HG03521 (cell line): Measurements from ENCODE around the gene MS4A12.
A peak's percentile ranks its signal among the peaks of the same experiment; 100 is the strongest.
"Not testable (repeated sequence)": the region's sequence is repeated elsewhere in the genome, so short reads cannot be mapped to it uniquely, and the experiment has no call there.

Experiments
- ATAC-seq: cut with Tn5 transposase; IDR thresholded peaks from one replicate; pipeline ENCODE4 v1.9.1; 2021; ENCODE audit warnings: mild to moderate bottlenecking, moderate library complexity; ENCODE audit not compliant: unreplicated experiment

Gene MS4A12, protein sequence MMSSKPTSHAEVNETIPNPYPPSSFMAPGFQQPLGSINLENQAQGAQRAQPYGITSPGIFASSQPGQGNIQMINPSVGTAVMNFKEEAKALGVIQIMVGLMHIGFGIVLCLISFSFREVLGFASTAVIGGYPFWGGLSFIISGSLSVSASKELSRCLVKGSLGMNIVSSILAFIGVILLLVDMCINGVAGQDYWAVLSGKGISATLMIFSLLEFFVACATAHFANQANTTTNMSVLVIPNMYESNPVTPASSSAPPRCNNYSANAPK

DNA sequence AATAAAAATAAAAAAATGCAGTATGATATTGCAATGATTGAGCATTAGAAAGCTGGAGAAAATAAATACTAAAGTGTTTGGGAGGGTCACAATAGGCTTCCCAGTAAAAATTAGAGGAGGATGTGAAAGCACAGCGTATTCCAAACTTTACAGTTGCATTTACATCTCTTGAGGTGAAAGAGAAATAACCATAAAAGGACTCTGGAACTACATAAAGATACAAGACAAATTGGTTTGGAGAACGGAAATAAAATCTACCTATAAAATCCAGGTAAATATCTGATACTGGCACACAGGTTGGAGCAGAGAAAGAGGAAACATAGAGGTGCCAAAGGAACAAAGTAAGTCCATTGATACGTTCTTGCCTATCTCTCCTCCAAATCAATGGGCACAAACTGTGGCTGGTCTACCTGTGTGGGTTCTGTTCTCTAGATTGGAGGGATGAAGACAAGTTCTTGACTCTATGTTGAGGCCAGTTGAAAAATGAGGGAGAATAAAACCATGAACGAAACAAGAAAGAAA is at the start of gene MS4A12:
Gene MS4A12 (plus strand): TSS at position 291 of the 522 bp plus-strand sequence. CDS start 4,541 bp downstream, outside the sequence.
- no peak for ATAC-seq

DNA sequence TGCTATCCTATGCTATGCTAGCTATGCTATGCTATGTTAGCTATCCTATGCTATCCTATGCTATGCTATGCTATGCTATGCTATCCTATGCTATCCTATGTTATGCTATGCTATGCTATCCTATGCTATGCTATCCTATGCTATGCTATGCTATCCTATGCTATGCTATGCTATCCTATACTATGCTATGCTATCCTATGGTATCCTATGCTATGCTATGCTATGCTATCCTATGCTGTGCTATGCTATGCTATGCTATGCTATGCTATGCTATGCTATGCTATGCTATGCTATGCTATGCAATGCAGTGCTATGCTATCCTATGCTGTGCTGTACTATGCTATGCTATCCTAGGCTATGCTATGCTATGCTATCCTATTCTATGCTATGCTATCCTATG is 45.5 kb upstream of the MS4A12 start:
- ATAC-seq: no peak

DNA sequence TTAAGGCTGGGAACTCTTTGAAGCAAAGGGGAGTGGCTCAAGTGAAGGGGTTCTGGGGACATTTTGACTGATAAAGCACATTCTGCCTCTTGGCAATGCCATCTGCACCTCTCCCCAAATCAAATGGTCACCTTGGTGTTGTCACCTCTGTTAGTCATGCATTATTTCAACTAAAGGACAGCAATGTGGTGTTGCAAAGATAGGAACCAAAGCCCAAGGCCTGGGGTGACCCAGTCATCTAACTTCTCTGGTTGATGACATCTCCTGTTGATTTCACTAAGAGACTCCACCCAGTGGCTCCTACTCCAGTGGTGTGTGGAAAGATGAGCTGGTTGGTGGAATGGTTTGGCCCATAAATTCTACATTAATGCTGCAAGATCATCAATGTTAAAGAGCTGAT is 44.7 kb upstream of the MS4A12 start:
- ATAC-seq: no peak

DNA sequence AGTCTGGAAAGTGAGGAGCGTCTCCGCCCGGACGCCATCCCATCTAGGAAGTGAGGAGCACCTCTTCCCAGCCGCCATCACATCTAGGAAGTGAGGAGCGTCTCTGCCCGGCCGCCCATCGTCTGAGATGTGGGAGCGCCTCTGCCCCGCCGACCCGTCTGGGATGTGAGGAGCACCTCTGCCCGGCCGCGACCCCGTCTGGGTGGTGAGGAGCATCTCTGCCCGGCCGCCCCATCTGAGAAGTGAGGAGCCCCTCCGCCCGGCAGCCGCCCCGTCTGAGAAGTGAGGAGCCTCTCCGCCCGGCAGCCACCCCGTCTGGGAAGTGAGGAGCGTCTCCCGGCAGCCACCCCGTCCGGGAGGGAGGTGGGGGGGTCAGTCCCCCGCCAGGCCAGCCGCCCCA is 41.4 kb upstream of the MS4A12 start:
- ATAC-seq: not testable (repeated sequence)

DNA sequence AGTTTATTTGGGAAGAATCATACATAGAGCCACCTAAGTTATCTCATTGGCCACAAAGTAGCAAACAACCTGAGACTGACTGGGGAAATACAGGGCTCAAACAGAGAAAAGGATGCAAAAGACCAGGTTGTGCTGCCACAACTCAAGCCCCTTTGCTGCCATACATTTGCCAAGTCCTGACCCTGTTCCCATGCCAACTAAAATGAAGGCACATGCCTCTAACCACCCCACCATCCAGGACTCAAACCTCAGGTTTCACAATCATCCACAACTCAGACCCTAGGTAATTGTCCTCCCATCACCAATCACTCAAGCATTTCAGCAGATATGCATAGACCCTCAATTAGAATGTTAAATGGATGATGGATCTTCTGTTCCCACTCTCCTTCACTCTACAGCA is 38.4 kb upstream of the MS4A12 start:
- ATAC-seq: no peak

DNA sequence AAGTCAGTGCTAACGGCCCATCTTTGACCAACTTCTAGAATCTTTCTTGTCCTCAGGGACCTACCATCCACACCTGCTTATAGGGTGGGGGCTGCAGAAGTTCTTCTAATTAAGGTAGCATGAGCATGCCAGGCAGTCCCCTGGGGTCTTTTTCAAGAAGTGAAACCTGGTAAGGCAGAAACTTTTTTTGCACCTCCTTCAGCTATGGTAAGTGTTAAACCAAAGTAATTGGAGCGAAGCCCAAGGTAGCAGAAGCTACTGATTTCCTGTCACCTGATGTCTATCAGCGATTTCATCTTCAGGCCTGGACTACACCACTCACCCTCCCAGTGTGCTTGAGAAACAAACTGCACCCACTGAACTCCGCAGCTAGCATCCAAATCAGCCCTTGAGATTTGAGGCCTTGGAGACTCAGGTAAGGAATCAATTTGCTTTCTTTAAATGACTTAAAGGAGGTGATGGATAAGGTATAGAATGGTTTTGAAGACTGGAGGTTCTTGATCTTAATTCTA is 37.0 kb upstream of the MS4A12 start, which contains the start of gene MS4A1:
Gene MS4A1 (plus strand): TSS at position 317 of the 512 bp plus-strand sequence. CDS start 6,528 bp downstream, outside the sequence.
- ATAC-seq: peak; percentile 89

DNA sequence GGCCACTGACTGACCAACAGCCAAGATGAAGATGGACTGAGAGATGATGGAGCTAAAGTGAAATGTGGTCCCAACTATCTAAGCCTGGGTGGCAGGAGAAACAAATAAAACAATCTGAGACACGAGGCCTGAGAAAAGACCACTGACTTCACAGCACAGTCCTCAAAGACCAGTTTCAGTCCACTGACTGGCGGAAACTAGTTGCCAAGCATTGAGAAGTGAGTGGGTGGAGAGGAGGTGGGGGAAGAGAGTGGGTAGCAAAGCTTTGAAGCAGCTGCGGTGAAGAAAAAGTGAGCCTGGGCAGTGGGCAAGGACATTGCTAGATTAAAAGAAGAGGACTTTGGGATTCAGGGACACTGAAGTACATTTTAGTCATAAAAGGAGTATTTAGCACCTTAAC is 35.0 kb upstream of the MS4A12 start:
- ATAC-seq: no peak

DNA sequence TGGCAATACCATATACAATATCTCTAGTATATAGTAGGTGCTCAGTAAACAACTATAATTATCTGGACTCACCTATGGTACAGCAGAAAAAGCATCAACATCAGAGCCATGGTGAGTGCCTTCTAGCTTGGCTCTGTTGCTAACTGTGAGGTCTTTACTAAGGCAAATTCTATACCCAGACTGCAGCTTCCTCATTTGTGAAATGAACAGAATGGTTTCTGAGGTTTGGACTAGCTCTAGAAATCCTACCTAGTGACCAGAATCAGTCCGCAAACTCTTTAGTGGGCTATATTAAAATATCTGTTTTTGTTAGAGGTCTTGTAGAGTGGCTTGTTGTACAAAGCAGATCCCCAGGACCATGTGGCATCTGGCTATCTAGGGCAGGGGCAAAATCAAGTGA is 33.2 kb upstream of the MS4A12 start:
- ATAC-seq: peak; percentile 20

DNA sequence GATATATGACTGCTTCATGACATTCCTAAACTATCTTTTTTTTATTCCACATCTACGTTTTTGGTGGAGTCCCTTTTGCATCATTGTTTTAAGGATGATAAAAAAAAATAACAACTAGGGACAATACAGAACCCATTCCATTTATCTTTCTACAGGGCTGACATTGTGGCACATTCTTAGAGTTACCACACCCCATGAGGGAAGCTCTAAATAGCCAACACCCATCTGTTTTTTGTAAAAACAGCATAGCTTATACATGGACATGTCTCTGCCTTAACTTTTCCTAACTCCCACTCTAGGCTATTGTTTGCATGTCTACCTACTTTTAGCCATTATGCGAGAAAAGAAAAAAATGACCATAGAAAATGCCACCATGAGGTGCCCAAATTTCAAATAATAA is 23.7 kb upstream of the MS4A12 start:
- no peak for ATAC-seq

DNA sequence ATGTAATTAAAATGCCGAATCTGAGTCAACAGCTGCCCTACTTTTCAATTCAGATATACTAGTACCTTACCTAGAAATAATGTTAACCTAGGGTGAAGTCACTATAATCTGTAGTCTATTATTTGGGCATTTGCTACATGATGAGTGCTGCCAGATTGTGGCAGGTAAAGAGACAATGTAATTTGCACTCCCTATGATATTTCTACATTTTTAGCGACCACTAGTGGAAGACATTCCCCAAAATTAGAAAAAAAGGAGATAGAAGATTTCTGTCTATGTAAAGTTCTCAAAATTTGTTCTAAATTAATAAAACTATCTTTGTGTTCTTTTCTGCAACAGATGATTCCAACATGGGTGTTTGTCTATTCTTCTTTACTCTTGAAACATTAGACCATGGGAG is 22.9 kb upstream of the MS4A12 start:
- ATAC-seq: no peak

DNA sequence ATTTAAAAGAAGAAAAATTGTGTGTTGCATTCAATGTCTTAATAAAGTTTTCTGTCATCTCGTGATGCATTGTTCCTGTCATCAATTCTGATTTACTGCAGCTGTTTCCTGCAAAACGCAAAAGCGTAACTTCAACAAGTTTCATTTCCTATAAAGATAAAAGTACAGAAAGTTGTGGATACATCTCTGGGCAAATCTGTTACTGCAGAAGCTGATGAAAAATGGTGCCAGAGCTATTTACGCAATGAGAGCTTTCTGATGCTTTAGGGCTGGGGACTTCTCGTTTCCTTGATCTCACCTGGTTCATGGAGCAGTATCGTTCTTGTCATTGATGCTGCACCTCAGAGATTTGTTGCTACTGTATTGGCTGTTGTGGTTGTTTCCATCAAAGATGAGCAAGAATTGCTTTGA is 15.5 kb upstream of the MS4A12 start:
- ATAC-seq: no peak

DNA sequence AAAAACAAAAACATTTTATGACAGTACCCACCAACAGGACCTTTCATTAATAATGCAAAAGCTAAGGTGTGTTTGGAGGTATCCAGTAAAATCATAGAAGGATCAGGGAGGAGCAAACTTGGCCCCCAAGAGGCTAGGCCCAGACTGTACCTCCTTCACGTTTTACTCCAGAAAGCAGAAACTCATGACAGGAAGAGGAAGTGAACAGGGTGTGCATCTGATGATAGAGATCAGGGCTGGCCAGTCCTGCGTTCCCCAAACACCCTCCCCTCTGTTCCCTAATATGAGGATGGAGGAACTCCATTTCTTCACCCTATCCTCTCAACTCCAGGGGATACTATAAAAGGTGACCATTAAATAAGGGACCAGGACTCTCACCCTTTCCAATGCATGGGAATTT is 10.2 kb upstream of the MS4A12 start:
- no peak for ATAC-seq

DNA sequence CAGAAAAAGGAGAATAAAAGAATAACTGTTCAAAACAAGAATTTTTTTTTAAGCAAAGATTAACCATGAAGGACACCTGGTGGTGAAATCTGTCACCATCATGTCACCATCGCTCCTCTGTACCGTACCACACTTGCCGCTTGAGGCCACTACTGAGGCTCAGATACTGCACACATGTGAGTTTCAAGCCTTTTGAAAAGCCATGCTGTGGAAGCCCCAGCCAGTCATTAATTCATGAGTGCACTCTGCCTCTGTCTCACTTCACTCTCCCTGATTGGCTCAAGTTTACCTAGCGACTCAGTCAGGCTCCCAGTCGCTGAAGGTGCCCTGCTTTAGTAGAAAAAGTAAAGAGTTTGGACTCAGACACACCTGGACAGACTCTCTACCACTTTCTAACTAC is 6.6 kb upstream of the MS4A12 start:
- peak; percentile 97 for ATAC-seq

DNA sequence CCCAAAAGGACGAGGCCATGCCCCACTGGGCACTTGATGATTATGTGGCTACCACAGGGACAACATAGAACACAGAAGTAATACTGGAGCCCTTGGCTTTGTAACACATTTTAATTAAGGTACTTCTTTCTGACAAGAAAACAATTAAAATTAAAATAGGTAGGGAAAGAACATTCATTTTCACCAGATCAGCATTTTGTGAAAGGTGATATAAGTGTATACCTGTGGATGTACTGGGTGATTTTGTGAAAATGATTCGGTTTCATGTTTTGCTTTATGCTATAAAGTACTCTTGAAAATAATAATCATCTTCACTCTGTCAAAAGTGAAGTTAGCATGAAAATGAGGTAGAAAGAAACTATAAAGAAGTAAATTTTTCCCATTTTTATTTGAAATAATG is 876 bp downstream of the MS4A12 start:
- no peak for ATAC-seq

DNA sequence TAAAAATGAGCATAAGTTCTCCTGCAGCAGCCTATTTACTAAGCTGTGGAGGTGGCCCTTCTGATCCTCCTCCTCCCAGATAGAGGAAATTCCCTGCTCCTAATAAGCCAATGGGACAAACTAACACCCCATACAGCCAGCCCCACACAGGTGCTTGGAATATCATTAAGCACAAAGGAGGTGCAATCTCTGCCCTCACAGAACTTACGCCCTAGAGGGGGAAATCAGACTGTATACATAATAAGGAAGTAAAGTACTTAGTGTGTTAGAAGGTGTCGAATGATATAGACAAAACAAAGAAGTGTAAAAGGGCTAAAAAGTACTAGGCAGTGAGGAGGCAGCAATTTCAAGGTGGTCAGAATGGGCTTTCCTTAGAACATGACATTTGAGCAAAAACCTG is 5.8 kb downstream of the MS4A12 start:
- ATAC-seq: no peak

DNA sequence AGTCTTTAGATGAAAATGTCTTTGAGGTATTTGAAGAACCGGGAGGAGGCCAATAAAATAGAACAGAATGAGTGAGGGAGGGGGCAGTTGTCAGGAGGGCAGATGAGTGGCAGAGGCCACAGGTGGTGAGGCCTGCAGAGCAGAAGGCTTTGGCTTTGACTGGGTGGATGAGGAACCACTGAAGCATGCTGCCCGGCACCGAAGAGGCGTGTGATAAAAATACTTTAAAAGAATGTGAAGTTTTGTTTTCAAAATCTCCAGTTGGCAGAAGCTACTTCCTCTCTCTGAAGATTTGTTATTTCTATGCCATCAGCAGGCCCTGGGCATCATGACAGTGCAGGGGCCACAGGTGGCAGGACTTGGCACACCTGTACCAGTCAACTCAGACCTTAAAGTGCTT is 6.3 kb downstream of the MS4A12 start:
- peak; percentile 57 for ATAC-seq

DNA sequence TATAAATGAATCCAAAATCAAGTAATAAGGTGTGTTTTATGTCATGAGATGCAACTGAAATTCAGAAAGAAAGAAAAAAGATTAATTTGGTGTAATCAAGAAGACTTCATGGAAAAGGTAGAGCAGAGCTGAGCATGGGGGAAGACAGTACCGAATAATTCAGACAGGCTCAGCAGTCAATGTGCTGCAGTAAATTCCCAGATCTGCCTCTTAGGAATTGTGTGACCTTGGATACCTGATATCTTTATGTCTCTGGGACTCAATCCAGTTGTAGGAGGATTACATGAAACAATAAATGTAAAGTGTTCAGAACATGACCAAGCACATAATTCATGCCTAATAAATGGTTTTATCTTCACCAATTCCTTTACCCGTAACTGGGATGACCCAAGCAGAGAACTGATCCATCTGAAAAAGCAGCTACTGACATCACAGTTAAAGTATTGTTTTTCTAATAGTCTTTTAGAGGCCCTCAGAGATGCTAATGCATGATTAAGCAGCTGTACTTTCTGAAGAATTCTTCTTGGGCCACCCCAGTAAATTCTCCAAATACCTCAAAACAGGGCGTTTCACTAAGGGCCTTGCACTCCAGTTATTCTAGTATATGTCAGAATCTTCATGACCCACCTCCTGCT is 7.8 kb downstream of the MS4A12 start:
- ATAC-seq: no peak

DNA sequence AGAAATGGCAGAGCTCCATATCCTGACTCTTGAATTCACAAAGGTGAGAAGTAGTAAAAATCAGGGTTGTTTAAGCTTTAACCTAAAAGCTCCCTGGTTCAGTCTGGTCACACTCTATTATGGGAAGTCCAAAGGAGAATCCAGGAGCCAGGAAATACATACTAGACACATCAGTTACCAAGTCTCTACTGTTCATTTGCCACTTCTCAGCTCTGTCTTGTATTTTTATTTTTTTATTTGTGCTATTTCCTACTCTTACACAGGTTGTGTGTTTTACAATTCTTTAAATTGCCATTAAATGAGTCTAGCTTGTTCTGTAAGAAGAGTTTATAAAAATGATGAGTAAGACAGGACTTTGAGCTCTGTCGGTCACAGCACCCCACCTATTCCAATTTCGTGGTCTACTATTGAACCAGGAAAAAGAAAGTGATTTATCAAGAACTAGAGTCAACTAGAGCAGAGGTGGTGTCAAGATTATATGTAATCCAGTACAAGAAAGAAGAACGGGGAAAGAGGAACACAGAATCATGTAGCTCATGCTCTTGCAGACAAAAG is 9.7 kb downstream of the MS4A12 start:
- ATAC-seq: no peak

DNA sequence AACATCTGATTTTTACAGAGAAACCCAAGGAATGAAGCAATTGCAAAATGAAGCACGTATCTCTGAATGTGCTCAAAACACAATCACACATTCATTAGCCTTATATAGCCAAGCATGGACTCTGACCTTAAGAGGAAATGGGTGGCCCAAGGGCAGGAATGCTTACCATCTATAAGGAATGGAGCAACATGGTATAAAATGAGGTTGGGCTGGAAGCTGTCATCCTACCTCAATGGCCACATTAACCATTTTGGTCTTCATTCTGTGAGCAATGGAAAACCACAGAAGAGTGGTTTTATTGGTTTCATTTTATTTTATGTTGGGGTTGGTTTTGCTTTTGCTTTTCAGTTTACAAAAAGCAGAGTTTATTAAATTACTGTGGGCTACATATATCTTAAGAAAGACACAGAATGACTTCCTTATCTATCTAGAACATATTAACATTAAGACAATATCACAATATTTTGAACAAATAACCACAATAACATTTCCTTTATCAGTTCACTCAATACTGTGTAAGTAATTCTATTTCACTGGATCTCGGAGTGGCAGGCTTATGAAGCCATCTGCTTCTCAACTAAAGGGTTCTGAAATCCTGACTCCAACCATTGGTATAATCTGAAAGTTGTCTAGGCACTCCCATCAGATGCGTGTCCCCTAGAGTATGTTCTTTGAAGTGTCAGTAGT is 11.8 kb downstream of the MS4A12 start:
- ATAC-seq: no peak

DNA sequence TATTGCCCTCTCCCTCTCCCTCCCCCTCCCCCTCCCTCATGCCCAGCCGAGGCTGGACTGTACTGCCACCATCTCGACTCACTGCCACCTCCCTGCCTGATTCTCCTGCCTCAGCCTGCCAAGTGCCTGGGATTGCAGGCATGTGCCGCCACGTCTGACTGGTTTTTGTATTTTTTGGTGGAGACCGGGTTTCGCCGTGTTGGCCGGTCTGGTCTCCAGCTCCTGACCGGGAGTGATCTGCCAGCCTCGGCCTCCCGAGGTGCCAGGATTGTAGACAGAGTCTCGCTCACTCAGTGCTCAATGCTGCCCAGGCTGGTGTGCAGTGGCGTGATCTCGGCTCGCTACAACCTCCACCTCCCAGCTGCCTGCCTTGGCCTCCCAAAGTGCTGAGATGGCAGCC is 17.0 kb downstream of the MS4A12 start:
- not testable (repeated sequence) for ATAC-seq

DNA sequence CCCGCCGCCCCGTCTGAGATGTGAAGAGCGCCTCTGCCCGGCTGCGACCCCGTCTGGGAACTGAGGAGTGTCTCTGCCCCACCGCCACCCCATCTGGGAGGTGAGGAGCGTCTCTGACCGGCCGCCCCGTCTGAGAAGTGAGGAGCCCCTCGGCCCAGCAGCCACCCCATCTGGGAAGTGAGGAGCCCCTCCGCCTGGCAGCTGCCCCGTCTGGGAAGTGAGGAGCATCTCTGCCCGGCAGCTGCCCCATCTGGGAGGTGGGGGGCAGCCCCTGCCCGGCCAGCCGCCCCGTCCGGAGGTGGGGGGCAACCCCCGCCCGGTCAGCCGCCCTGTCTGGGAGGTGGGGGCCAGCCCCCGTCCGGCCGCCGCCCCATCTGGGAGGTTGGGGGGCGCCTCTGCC is 17.6 kb downstream of the MS4A12 start:
- ATAC-seq: not testable (repeated sequence)
